D721Med (cell line): ENCODE data around the gene ACACA.
A peak's percentile ranks its signal among the peaks of the same experiment; 100 is the strongest.
"Not testable (repeated sequence)": the region's sequence is repeated elsewhere in the genome, so short reads cannot be mapped to it uniquely, and the experiment has no call there.

ENCODE experiments used
- DNase-seq: peaks from one replicate; pipeline ENCODE4 v3.0.0; 2011; ENCODE audit warnings: low spot score; ENCODE audit not compliant: insufficient read length
- FAIRE-seq: peaks from 2 replicates; lab custom pipeline; 2011; peaks lifted over from hg19 to GRCh38; lab: Jason Lieb, UNC
- CTCF ChIP-seq: IDR thresholded peaks from 2 replicates; pipeline ENCODE4 v1.5.1; 2012; ENCODE audit warnings: mild to moderate bottlenecking, control low read depth; ENCODE audit not compliant: insufficient read depth; ENCODE audit errors: missing control alignments

The ACACA gene

GRCh38 chr17:37359682-37360188, 46.9 kb downstream of the ACACA start:
- no peak for FAIRE-seq
- DNase-seq: no peak
- TF ChIP-seq CTCF: no peak

GRCh38 chr17:37358830-37359681, 47.6 kb downstream of the ACACA start:
- FAIRE-seq: no peak
- DNase-seq: peak; percentile 80
- no peak for TF ChIP-seq CTCF

- no peak for DNase-seq
- FAIRE-seq: no peak
- TF ChIP-seq CTCF: no peak
Observed at GRCh38 chr17:37358098-37358829, 48.4 kb downstream of the ACACA start.

- not testable (repeated sequence) for DNase-seq, FAIRE-seq
Observed at GRCh38 chr17:37356796-37357569, 49.7 kb downstream of the ACACA start.

GRCh38 chr17:37346863-37347402, 59.7 kb downstream of the ACACA start:
- FAIRE-seq, DNase-seq: not testable (repeated sequence)

GRCh38 chr17:37344519-37344918, 62.1 kb downstream of the ACACA start:
- no peak for DNase-seq
- FAIRE-seq: no peak
- TF ChIP-seq CTCF: no peak

GRCh38 chr17:37342589-37342988, 64.0 kb downstream of the ACACA start:
- FAIRE-seq (no peak), DNase-seq (no peak)

More at GRCh38 chr17:37342589-37342988, 64.0 kb downstream of the ACACA start:
- no peak for TF ChIP-seq CTCF
